ENCODE measurements around the gene TMEM80.

The TMEM80 gene

DNA sequence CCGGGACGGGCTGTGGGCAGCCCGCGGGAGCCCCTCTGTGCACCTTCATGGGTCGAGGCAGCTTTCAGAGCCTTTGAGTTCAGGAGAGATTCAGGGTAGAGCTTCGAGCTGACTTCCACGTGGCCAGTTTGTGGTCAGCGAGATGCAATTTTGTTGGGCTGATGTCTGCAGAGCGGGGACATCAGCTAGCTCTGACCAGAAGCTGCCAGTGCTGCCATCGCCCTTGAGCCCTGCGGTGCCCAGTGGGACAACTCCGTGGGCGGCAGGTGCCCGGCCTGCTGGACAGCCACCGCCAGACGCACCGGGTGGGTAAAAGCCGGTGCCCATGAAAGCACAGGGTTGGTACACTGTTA lies 52.4 kb downstream of the TMEM80 start:
- DNase-seq = peak; percentile 25 to 37

DNA sequence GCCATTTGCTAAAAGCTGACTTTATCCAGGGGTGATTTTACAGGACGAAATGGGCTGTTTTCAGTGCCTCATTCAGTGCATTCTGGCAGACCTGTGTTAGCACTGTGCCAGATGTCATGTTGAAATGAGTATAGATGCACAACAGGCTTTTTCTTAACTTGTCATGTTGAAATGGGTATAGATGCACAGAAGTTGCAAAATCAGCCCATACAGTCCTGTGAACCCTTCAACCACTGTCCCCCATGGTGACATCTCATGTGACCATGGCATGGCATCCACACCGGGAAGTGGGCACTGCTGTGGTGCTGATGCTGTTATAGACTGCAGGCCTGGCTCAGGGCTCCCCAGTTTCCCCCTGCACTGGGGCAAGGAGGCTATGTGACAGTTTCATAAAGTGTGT lies 54.1 kb downstream of the TMEM80 start:
- DNase-seq = peak; percentile 59 to 85
